Panc1 (cell line): ENCODE results near the gene MAP3K20. TPM values are rescaled to one million over a fixed set of nuclear protein-coding genes. Genes with fewer than 3 reads are reported as not detected.

Source experiments
- ATAC-seq: fragments of 200-7000 bp; cut with Tn5 transposase; 2 replicates; pipeline ENCODE4 v1.9.1; 2020; ENCODE audit warnings: mild to moderate bottlenecking, moderate library complexity
- BruUV-seq: library from RNA; stranded (reverse); fragments of 400-500 nt; replicated peaks from 2 replicates; lab custom pipeline; 2021; lab: Mats Ljungman, UMichigan
- CTCF ChIA-PET: fragments of 300-600 bp; sonication (Branson Sonifier 250); formaldehyde crosslinking; loops from one replicate; lab custom pipeline; 2022; ENCODE audit warnings: antibody characterized with exemption; lab: Charles Lee
- POLR2A ChIA-PET: fragments of 300-600 bp; sonication (Branson Sonifier 250); formaldehyde crosslinking; loops from one replicate; lab custom pipeline; 2022; ENCODE audit warnings: antibody characterized with exemption; lab: Charles Lee
- DNase-seq: peaks from one replicate; pipeline ENCODE4 v3.0.0-alpha.2; 2010; ENCODE audit warnings: low read depth, low spot score
- H3K27ac ChIP-seq: 2 replicates; pipeline ENCODE4 v1.5.1; 2011; ENCODE audit warnings: mild to moderate bottlenecking, low read length, inconsistent platforms
- H3K27me3 ChIP-seq: fragments of 200-500 bp; sonication (Bioruptor generic); 2 replicates; pipeline ENCODE4 v1.6.0; 2014; ENCODE audit warnings: low read length, inconsistent platforms; ENCODE audit not compliant: control insufficient read depth, insufficient read depth
- H3K36me3 ChIP-seq: fragments of 200-500 bp; sonication (Bioruptor generic); 2 replicates; pipeline ENCODE4 v1.5.1; 2014; ENCODE audit warnings: inconsistent platforms, mild to moderate bottlenecking, low read length, moderate library complexity; ENCODE audit not compliant: control insufficient read depth, insufficient read depth
- H3K4me1 ChIP-seq: 2 replicates; pipeline ENCODE4 v1.5.1; 2011; ENCODE audit warnings: inconsistent platforms, mild to moderate bottlenecking, low read length, moderate library complexity; ENCODE audit not compliant: control insufficient read depth, insufficient read depth
- H3K4me3 ChIP-seq, 2 experiments: 2 replicates each; pipeline ENCODE4 v1.5.1; 2011 to 2012; ENCODE audit warnings: low read depth in 2 of 2, low read length in 2 of 2, mild to moderate bottlenecking in 2 of 2, inconsistent platforms in 1 of 2, moderate library complexity in 1 of 2
- H3K9me3 ChIP-seq: fragments of 200-500 bp; sonication (Bioruptor generic); 2 replicates; pipeline ENCODE4 v1.5.1; 2014; ENCODE audit warnings: low read depth, mild to moderate bottlenecking, inconsistent platforms, low read length, moderate library complexity; ENCODE audit not compliant: control insufficient read depth, insufficient read depth
- CTCF ChIP-seq: fragments of 450-650 bp; IDR thresholded peaks from 2 replicates; pipeline ENCODE4 v1.5.1; 2017; ENCODE audit warnings: mild to moderate bottlenecking
- POLR2AphosphoS5 ChIP-seq: IDR thresholded peaks from 2 replicates; pipeline ENCODE4 v1.6.1; 2012; ENCODE audit warnings: mild to moderate bottlenecking, low read depth, low read length, moderate library complexity
- REST ChIP-seq, 2 experiments: IDR thresholded peaks; 2 replicates each; pipeline ENCODE4 v1.6.1; 2011 to 2012; ENCODE audit warnings: low read depth in 2 of 2, control low read depth in 1 of 2, low read length in 1 of 2, mild to moderate bottlenecking in 1 of 2, moderate library complexity in 1 of 2; ENCODE audit not compliant: insufficient read depth in 1 of 2
- SIN3A ChIP-seq: IDR thresholded peaks from 2 replicates; pipeline ENCODE4 v1.6.1; 2012; ENCODE audit warnings: low read depth, mild to moderate bottlenecking, low read length, moderate library complexity, borderline replicate concordance; ENCODE audit not compliant: insufficient read depth
- TCF7L2 ChIP-seq: IDR thresholded peaks from 2 replicates; pipeline ENCODE4 v1.6.1; 2011; ENCODE audit warnings: mild to moderate bottlenecking, low read depth, low read length, inconsistent platforms
- in situ Hi-C: cut with HindIII; loops from 2 replicates; pipeline ENCODE4 v1.10.0; 2016; ENCODE audit warnings: low sequenced_read_pairs, low pct_unique_long_range_greater_than_20kb
- intact Hi-C: fragments of 100-400 bp; cut with micrococcal nuclease; formaldehyde crosslinking; loops from one replicate; pipeline ENCODE4 v1.10.0; 2022; ENCODE audit not compliant: unreplicated experiment
- total RNA-seq: library from RNA; stranded (reverse); gene quantifications from one replicate; pipeline ENCODE4 v1.2.1, GENCODE V29; 2021; ENCODE audit not compliant: unreplicated experiment

The MAP3K20 gene
- total RNA-seq, 1 experiment from 2014 or later, result 121 TPM

- H3K4me3 ChIP-seq, result no peak overlapping the region
- peaks cover 37% of the 10 kb centered on the region for H3K4me1 ChIP-seq
- ATAC-seq (no peak), DNase-seq (no peak)
- TF ChIP-seq TCF7L2, result no peak
- no peak for TF ChIP-seq SIN3A
- no peak for TF ChIP-seq POLR2AphosphoS5
- no peak for TF ChIP-seq REST (IDR thresholded peaks at IDR 0.05; ENCODE audit: insufficient read depth in 1 of 2, low read depth in 2 of 2, low read length in 1 of 2)
- TF ChIP-seq CTCF, result no peak
- intact Hi-C loops, result no loop called here
- H3K27me3 ChIP-seq, result no peaks in the 10 kb centered on the region
- no TSS peak for BruUV-seq
- CTCF ChIA-PET, result interaction anchor here (0.6 kb wide), 1 partner anchor 1937 kb away, joined by 3 read pairs; no protein-coding TSS in a partner anchor
- peak overlapping the region; percentile 96 for H3K27ac ChIP-seq
- in situ Hi-C loops, result no loop called here
- H3K36me3 ChIP-seq, result no peaks in the 10 kb centered on the region
- no peaks in the 10 kb centered on the region for H3K9me3 ChIP-seq
- POLR2A ChIA-PET, result no interaction called here
Observed at GRCh38 chr2:173032032-173032431, 43.6 kb upstream of the MAP3K20 start.

DNA sequence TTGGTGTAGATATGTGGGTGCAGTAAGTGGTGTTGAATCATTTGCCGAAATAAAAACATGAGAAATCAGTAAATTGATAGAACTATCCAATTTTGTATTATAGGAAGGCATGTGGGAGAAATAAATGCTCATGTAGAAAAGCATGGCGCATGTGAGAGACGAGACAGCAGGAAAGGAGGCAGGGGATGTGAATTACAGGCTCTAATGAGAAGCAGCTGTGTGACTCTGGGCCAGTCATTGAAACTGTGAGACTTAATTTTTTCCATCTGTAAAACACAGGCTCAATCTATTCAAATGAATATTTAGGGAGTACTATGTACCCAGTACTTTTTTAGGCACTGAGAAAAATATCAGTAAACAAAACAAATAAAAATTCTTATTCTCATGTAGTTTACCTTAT lies 42.6 kb upstream of the MAP3K20 start:
- intact Hi-C loops (no loop called here), in situ Hi-C loops (no loop called here)
- H3K36me3 ChIP-seq, result no peaks in the 10 kb centered on the region
- ChIA-PET POLR2A (no interaction called here), CTCF (no interaction called here)
- H3K4me3 ChIP-seq, result no peak overlapping the region
- no peak for ATAC-seq
- no peak for DNase-seq
- H3K9me3 ChIP-seq, result no peaks in the 10 kb centered on the region
- peaks cover 38% of the 10 kb centered on the region for H3K4me1 ChIP-seq
- H3K27ac ChIP-seq, result peak overlapping the region; percentile 96
- no peaks in the 10 kb centered on the region for H3K27me3 ChIP-seq
- no peak for TF ChIP-seq POLR2AphosphoS5
- TF ChIP-seq REST (IDR thresholded peaks at IDR 0.05; ENCODE audit: insufficient read depth in 1 of 2, low read depth in 2 of 2, low read length in 1 of 2), result no peak
- TF ChIP-seq SIN3A, result no peak
- TF ChIP-seq TCF7L2, result no peak
- TF ChIP-seq CTCF, result no peak
- no TSS peak for BruUV-seq
